HG03575 (cell line): Measurements from ENCODE around the gene LMO7.

Source experiments
- ATAC-seq: cut with Tn5 transposase; IDR thresholded peaks from one replicate; pipeline ENCODE4 v1.9.1; 2021; ENCODE audit not compliant: unreplicated experiment, insufficient number of reproducible peaks, low FRiP score; ENCODE audit errors: extremely low read depth

LMO7 gene

DNA sequence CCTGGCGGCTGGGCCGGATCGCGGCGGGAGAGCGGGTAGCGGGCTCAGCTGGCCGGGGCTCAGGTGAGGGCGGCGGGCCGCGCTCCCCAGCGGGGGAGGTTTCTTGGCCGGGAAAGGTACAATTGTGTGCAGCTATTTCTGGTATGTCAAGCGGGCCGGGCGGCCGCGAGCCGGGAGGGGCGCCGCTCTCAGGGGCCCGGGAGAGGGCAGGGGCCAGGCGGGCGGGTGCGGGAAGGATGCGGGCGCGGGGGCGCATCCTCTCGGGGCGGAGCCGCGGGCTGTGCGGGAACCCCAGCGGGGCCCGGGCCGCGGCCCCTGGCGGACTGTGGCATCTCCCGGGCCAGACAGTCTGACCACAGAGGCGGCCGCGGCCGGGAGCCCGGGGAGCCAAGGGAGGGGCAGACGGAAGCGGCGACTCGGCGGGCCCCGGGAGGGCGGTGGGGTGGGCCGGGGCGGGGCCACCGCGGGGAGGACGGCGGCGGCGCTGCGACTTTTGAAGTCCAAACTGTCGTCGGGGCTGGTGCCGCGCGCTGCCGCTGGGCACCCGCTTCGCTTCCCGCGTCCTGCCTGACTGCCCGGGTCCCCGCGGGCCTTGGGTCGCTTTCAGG is at the start of gene LMO7:
Gene LMO7 (plus strand): TSS at position 503 of the 608 bp plus-strand sequence. CDS start 328 bp downstream, outside the sequence.
- ATAC-seq, result no peak

DNA sequence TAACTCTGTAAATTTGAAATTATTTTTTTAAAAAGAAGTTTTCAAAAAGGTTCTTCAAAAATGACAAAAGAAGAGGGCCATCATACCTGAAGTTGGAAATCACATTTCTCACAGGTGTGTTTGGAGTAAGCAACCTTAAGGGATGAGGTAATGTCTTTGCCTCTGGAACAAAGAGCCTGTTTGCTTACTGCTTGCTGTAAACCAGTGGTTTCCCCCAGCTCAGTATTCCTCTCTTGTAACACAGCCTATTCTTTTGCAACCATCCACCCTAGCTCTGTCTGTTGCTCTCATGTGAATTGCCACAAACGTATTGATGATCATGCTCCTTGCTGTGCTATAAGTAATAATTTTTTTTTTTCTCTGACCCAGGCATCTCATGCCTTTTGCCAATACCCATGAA is 48.5 kb upstream of the LMO7 start:
- no peak for ATAC-seq

DNA sequence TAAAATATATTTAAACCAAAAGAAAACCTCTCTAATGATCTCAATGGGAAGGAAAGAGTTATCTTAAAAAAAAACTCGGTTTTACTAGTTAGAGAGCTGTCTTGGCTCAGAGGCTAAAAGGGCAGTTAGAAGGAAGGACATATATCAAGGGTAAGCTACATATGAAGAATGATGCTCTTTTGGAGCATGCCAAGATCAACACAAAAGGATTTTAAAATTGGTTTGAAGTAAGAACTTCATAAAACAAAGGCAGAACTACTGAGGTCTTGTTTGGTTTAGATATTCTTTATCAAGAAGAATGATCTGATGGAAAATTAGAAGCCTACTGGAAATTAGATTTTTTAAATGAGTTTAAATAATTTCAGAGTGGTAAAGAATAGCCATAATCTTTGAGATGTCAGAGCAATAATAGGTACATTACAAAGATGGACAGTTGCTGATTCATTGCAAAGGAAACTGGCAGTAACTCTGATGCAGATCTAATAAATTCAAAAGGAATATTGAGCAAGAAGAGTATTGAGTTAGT is 39.4 kb upstream of the LMO7 start:
- ATAC-seq, result no peak

DNA sequence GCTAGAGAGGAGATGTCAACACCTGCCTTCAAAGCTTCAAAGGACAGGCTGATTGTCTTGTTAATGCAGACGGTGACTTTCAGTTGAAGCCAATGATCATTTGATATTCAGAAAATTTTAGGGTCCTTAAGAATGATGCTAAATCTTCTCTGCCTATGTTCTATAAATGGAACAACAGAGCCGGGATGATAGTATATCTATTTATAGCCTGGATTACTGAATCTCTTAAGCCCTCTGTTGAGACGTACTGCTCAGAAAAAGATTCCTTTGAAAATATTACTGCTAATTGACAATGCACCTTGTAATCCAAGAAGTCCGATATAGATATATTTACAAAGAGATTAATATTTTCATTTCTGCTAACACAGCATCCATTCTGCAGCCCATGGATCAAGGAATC is 35.8 kb upstream of the LMO7 start:
- ATAC-seq, result no peak

DNA sequence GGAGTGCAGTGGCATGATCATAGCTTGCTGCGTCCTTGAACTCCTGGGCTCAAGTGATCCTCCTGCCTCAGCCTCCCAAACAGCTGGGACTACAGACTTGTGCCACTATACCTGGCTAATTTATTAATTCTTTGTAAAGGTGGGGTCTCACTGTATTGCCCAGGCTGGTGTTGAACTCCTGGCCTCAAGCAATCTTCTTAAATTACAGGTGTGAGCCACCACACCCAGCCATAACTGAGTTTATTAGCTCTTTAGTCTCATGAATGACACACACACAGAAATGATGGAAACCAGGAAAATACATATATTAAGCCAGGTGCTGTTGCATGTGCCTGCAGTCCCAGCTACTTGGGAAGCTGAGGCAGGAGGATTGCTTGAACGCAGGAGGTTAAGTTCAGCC is 33.1 kb upstream of the LMO7 start:
- ATAC-seq, result no peak

DNA sequence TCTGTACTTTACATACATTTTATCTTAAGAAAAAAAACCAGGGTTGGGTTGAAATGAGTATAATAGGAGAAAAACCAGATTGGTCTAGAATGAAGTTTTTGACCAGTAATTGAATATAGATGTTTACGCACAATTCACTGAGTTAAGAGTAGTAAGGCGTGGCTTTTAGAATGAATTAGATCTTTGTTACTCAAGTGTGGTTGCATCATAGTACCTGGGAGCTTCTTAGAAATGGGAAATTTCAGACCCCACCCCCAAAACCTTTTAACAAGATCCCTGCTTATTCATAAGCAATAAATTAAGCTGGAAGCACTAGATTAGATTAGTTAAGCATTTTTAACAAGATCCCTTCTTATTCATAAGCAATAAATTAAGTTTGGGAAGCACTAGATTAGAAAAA is 28.7 kb upstream of the LMO7 start:
- ATAC-seq, result no peak

DNA sequence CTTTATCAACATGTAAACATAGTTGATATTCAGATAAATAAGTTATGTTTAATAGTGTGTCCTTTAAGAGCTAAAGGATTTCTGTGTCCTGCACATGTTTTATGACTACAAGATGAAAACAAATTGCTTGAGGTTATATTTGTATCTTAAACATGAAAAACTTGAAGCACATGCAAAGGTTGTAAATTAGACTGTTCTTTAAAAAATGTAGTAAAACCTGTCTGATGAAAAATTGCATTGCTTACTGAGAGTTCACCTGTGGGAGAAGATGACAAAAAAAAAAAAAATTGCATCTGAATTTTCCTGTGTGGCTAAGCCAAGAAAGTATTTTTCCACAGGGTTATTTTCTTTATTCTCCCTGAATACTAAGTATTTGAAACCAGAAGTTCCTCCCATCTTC is 25.7 kb upstream of the LMO7 start:
- ATAC-seq, result no peak

DNA sequence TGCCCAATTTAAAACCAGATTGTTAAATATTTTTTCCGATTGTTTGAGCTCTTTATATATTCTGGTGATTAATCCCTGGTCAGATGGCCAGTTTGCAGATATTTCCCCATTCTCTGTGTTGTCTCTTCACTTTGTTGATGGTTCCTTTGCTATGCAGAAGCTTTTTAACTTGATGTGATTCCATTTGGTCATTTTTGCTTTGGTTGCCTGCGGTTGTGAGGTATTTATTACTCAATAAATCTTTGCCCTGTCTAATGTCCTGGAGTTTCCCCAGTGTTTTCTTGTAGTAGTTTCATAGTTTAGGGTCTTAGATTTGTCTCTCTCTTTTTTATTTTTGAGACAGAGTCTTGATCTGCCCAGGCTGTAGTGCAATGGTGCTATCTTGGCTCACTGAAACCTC is 23.8 kb upstream of the LMO7 start:
- no peak for ATAC-seq

DNA sequence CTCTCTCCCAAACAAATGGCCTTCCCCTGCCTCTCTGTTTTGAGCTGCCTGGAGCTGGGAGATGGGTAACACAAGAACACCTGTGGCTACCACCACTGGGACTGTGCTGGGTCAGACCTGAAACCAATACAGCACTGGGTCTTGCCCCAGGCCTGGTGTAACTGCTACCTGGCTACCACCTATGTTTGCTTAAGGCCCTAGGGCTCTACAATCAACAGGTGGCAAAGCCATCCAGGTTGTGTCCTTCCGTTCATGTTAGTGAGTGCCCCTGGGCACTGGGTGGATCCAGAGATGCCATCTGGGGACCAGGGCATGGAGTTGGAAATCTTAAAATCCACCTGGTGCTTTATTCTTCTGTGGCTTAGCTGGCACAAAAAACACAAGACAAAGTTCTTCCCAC is 18.9 kb upstream of the LMO7 start:
- no peak for ATAC-seq

DNA sequence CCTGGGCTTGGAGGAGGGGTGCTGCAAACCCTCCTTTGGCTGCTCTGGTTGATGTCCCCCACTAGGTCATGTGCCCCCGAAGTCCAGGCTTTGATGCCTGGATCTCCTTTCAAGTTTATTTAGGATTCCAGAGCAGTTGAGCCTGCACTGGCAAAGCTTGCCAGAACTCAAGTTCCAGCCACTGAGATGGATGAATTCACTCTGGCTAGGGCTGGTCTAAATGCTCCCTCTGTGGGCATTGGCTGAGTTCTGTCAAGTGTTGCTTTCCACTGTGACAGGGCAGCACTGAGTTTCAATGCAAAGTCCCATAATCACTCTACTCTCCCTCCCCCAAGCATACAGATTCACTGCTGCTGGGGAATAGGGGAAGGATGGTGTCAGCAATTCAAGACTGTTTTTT is 17.8 kb upstream of the LMO7 start:
- no peak for ATAC-seq

DNA sequence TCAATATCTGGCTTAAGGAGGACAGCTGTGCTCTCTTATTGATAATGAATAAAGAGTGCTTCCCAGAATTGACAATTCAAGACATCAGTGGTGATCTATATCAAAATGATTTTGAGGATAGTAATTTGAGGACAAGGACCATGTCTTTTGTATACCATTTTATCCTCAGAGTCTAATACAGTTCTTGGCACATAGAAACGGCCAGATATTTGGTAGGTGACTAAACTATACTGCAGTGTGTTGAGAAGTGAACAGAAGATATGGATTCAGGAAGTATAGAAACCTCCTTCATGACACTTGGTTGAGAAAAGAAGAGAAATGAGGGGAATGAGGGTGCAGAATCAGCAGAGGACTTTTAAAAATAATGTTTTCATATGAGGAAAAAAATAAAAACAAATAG is 16.1 kb upstream of the LMO7 start:
- ATAC-seq, result no peak

DNA sequence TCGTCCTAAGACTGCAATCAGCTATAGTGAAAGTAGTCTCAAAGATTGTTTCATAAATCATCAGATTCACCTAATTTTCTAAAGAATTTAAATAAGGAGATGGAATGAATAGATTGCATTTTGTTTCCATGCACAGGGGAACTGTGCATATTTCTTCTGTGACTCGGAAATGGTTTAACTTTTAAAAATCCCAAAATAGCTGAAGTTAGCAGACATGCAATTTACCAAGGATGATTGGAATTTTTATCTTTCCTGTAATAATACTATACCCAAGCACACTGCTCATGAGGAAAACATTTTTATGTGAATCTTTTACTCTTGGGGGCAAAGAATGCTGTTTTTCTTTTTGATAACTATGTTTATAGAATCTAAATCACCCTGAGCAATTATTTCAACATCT is 15.0 kb upstream of the LMO7 start:
- no peak for ATAC-seq

DNA sequence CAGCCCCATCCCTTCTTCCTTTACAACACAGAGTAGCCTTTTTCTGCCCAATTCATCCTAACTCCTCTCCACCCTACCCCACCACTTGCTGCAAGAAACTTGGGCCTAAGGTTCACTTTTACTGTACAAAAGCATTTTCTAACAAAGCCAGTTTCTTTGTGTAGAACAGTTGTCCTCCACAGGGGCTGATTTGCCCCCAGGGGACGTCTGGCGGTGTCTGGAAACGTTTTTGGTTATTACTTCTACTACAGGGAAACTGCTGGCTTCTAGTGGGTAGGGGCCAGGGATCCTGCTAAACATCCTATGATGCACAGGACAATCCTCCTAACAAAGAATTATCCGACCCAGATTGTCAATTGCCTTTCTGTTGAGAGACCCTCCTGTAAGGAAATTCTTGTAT is 7.3 kb upstream of the LMO7 start:
- ATAC-seq, result no peak

DNA sequence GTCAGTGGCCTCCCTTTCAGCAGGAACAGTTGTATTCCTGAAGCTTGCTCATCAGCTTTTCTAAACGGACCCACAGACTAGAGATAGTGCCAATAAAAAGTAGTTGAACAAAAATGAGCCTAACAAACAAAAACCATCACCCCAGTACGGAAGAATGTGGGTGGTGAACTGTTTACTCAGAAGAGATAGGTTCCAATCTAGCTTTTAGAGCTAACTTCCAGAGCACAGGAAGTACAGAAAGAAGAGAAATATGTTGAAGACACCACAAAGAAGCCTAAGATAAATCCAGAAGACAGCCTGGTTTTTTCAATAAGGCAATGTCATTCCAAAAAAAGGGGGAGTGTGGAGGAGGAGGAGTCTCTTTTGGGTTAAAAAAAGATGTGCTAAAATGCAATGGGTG is 2.8 kb upstream of the LMO7 start:
- no peak for ATAC-seq

DNA sequence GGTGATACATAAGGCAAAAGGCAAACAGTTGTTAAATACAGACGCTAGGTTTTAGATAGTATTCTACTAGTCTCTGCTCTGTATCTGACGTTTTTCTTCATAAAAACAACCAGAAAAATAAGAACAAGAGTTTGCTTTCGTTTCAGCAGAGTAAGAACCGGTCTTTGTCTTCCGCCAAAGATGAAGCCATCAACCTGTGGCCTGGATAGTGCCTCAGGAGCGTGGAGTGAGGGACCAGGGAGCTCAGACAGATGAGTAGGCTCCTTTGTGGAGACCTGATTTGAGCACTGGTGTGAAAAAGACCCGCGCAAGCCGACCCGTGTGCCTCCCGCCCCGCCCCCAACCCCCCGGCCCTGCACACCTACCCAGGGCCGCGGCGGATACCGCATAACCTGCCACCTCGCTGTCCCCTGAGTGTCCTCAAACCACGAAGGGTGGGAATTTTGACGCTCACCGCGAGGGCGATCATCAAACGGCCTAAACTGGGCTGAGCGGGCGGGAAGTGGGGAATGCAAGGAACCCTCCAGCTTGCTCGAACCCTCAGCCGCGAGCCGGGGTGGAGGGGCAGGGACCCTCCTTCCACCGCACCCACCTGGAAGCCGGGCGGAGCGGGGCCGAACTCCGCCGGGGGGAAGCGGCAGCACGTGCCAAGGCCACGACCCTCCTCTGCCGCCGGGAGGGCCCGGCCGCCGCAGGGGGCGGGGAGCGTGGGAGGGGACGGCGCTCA is 866 bp upstream of the LMO7 start:
- ATAC-seq, result no peak

DNA sequence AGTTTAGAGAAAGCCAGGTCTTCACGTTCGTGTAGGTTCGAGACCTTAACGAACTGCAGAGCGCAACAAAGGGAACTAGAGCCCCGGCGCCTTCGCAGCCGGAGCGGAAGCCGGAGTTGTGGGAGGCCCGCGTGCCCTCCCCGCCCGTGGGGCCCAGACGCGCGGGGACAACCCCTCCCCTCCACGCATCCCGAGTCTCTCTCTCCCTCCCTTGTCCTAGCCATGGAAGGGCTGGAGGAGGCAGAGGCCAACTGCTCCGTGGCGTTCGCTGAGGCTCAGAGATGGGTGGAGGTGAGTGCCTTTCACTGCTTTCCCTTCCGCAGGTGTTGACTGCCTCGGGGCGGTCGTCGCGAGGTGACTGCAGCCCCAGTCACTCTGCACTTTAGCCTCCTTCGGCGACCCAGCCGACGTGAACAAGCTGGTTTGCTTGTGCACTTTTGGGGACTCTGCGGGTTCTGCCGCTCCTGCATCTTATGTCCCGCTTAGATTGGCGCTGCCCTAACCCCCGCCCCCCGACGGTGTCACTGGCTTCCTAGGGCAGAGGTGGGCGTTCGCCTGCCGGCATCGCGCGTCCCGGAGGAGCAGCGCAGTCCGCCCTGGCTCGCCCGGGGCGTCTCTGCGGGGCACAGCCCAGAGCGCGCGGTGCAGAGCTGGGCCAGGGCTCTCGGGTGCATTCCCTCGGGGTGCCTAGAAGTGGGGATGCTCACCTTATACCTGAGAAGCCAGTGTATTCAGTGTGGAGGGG is 478 bp downstream of the LMO7 start:
- ATAC-seq, result no peak

DNA sequence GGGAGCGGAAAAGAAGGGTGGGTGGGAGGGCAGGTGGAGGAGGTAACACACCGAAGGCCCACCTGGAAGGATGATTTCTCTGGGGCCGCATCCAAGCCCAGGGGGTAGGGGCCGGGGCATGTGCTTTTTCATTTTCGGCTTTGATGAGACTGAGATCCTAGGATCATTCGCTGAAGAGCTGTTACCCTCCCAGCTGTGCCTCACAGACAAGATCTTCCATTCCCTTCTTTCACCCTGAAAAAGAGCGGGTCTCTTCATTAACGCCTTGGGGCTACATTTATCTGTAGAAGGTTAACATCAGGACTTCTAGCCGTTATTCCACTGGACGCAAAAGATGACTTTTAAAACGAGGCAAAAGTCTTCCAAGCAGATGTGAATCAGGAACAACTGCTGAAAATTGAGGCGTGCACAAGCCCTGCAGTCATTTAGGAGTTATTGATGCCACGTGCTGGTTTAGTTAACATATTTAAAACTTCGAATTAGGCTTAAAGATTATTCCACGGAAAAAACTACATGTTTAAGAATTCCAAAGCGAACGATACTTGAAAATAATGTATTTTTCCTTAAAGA is 1.1 kb downstream of the LMO7 start:
- no peak for ATAC-seq

DNA sequence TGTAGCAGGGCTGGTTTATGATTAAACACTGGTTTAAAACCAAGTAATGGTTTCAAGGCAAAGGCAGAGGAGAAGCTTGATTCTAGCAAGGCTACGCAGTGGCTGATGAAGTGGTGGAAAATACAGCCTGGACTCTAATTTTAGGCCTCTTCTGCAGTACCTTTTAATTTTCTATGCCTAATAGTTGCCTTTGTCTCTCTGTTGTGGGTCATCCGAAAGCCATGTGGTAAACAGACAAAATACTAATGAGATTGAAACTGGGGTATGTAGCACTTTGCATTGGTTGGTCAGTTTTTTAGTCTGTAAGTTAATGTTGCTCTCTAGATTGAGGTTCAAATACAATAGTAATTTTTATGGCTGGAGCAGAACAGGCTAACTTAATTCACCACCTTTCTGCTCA is 3.3 kb downstream of the LMO7 start:
- ATAC-seq, result no peak

DNA sequence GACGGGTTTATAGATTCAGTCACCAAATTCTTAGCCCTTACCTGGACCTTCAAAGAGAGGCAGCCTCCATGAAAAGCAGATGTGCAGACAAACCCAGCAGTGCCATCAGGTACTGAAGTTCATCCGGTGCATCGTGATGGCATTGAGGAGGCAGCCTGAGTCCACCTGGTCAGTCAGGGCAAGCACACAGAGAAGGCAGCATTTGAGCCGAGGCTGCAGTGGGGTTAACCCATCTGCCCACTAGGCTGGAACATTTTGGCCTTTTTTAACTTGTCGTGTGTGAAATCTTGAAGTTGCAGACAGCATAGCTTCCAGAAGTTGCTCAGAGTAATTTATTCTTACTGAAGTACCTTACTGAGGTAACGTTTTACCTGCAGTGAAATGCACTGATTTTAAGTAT is 4.9 kb downstream of the LMO7 start:
- no peak for ATAC-seq

DNA sequence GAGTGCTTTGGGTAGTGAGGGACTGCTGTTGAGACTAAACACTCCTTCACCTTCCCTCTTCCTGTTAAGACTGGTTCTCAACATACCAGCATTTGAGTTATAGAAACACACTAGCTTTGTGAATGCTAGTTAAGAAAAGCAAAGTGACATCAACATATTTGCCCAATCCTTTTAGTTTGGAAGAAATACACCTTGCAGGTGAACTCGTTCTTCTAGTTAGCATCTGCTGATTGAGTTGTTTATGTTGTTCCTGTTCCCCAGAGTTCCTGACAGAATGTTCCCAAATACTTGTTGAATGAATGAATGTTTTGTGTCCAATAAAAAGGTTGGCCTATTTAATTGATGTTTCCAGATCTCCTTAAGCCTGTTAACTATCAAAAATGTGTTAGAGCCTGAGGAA is 7.1 kb downstream of the LMO7 start:
- no peak for ATAC-seq
